Naive B cell (primary cell): Measurements from ENCODE around the gene SPDYE16. TPM values are rescaled to one million over a fixed set of nuclear protein-coding genes. Genes with fewer than 3 reads are reported as not detected.
"Not testable (repeated sequence)": the region's sequence is repeated elsewhere in the genome, so short reads cannot be mapped to it uniquely, and the experiment has no call there.

Experiments
- ATAC-seq, 2 donors: fragments of 150-1000 bp; cut with Tn5 transposase; 2 replicates each; pipeline ENCODE4 v1.10.0; 2021; ENCODE audit warnings: low read depth in 2 of 2, mild to moderate bottlenecking in 2 of 2, moderate library complexity in 2 of 2
- DNase-seq: peaks from one replicate; pipeline ENCODE4 v3.0.0; 2022
- H3K27ac Mint-ChIP-seq, 6 donors: one replicate each; pipeline ENCODE4 v1.8.0; 2020 to 2022; ENCODE audit warnings: mild to moderate bottlenecking in 6 of 6, mixed read lengths in 6 of 6, moderate library complexity in 5 of 6, inconsistent platforms in 2 of 6
- H3K27me3 Mint-ChIP-seq, 3 donors: one replicate each; pipeline ENCODE4 v1.8.0; 2021 to 2022; ENCODE audit warnings: mixed read lengths in 3 of 3, mild to moderate bottlenecking in 1 of 3
- H3K36me3 Mint-ChIP-seq, 2 donors: one replicate each; pipeline ENCODE4 v1.8.0; 2020 to 2022; ENCODE audit warnings: mixed read lengths in 2 of 2, inconsistent platforms in 1 of 2, mild to moderate bottlenecking in 1 of 2
- H3K4me1 Mint-ChIP-seq, 3 donors: one replicate each; pipeline ENCODE4 v1.8.0; 2020 to 2022; ENCODE audit warnings: mixed read lengths in 3 of 3, inconsistent platforms in 1 of 3, mild to moderate bottlenecking in 1 of 3, moderate library complexity in 1 of 3
- H3K4me3 Mint-ChIP-seq, 8 donors: one replicate each; pipeline ENCODE4 v1.8.0; 2020 to 2022; ENCODE audit warnings: mild to moderate bottlenecking in 8 of 8, mixed read lengths in 8 of 8, moderate library complexity in 8 of 8, inconsistent platforms in 2 of 8
- H3K9me3 Mint-ChIP-seq, 7 donors: one replicate each; pipeline ENCODE4 v1.8.0; 2020 to 2022; ENCODE audit warnings: mixed read lengths in 7 of 7, mild to moderate bottlenecking in 5 of 7, inconsistent platforms in 2 of 7, moderate library complexity in 1 of 7
- polyA plus RNA-seq, 6 donors: library from polyadenylated mRNA; unstranded; fragments of 300-500 nt; fragmentation: Illumina TruSeq; gene quantifications; one replicate each; pipeline ENCODE4 v1.2.3, GENCODE V29; 2021; ENCODE audit warnings: low read depth in 6 of 6

SPDYE16 gene
- polyA plus RNA-seq, 6 donors from 2014 or later = 0.08 to 0.15 (median 0.09) TPM; not detected in 3

DNA sequence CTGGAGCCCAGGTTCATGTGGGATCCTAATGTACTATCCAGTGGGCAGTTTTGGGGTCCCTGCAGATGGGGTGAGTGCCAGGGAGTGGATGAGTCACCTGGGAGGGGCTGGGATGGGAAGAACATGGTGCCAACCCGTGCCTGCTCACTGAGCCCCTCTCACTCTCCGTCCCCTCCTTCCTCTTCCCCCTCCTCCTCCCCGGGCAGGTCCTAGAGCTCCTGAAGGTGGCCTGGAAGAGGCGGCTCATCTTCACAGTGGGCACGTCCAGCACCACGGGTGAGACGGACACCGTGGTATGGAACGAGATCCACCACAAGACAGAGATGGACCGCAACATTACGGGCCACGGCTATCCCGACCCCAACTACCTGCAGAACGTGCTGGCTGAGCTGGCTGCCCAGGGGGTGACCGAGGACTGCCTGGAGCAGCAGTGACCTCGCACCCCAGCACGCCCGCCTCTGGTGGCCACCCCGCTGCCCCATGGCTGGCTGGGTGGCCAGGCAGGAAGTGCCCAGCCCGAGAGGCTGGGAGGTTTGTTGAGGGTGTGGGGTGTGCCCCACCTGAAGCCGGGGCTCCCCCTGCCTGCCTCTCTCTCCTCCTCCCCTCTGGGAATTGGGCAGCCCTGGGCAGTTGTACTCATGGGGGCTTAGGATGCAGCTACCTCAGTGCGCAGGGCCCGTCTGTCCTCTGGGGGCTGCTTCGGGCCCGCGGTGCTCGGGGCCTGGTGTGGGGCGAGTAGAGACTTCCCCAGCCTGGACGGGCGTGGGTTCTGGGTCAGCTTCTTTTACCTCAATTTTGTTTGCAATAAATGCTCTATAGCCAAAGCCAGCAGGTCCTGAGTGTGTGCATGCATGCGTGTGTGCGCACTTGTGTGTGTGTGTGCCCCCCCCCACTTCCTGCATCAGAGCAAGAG, 37.7 kb downstream of the SPDYE16 start:
- peaks cover 0 to 4% (median 0%) of the 10 kb centered on the region in 3 donors for H3K4me1 Mint-ChIP-seq
- H3K4me3 Mint-ChIP-seq = peak overlapping the region in 1 of 8 donors; percentile 35

DNA sequence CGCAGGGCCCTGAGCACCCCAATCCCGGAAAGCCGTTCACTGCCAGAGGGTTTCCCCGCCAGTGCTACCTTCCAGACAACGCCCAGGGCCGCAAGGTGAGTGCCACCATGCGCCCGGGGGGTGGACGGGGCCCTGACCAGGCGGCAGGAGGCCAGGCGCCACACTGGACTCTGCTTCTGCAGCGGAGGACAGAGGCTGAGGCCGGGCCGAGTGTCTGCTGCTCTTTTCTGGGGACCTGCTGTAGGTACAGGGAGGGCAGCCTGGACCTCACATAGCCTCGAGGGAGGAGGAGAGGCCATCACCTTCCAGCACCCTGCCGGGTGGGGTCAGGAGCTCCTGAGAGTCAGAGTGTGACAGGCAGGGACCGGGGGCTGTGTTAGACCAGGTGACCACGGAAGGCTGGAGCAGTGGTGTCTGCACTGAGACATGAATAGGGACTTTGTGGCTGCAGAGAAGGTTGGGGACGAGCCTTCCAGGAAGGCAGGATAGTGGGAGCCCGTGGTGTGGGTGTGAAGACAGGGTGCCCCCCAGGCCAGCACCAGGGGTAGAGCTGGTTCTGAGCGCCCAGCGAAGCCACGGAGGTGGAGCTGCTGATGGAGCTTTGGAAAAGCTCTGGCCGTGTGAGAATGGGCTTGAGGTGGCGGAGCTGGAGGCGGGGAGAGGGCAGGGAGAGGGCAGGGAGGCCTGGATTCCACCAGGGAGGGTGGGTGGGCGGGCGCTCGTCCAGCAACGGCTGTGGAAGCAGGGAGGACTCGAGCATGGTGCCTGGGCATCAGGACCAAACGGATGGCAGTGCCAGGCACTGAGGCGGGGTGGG, 38.5 kb downstream of the SPDYE16 start:
- H3K9me3 Mint-ChIP-seq, ATAC-seq, H3K36me3 Mint-ChIP-seq, H3K27me3 Mint-ChIP-seq, H3K4me3 Mint-ChIP-seq, H3K4me1 Mint-ChIP-seq, DNase-seq: not testable (repeated sequence)
- H3K27ac Mint-ChIP-seq = peak overlapping the region in 1 of 6 donors; percentile 81

More for the DNA sequence above, 37.7 kb downstream of the SPDYE16 start:
- Mint-ChIP-seq H3K36me3 (no peaks in the 10 kb centered on the region), H3K9me3 (no peaks in the 10 kb centered on the region), H3K27ac (peak overlapping the region in 1 of 6 donors; percentile 11), H3K27me3 (no peaks in the 10 kb centered on the region)
- DNase-seq (no peak), ATAC-seq (no peak)

DNA sequence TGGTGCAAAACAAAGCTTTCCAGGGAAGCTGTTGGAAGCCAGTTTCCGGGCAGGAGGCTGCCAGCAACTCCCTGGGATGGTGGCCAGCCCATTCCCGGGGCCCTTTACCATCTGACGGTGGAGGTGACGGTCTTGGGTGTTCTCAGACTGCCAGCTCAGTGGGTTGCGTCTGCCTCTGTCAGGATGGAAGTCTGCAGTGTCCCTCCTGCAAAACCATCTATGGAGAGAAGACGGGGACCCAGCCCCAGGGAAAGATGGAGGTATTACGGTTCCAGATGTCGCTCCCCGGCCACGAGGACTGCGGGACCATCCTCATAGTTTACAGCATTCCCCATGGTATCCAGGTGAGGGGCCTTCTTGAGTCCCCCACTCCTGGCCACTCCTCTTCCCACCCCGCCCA, 39.9 kb downstream of the SPDYE16 start:
- H3K27me3 Mint-ChIP-seq, H3K9me3 Mint-ChIP-seq, H3K27ac Mint-ChIP-seq, ATAC-seq, H3K36me3 Mint-ChIP-seq, H3K4me3 Mint-ChIP-seq, H3K4me1 Mint-ChIP-seq, DNase-seq: not testable (repeated sequence)

DNA sequence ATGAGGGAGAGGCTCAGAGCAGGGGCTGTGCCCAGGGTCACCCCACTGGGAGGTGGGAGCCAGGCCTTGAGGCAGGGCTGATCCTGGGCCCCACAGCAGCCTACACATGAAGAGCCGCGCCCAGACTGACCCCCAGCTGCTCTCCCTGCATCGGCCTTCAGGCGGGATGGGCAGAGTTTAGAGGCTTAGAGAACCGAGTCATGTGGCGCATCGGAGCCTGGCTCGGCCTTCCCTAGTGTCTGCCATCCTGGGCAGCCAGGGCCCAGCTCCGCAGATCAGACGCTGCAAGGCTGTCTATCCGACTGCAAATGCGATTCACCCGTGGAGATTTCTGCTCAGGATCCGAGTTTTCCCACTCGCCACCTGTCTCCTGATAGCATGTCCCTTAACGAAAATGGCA, 40.3 kb downstream of the SPDYE16 start:
- not testable (repeated sequence) for DNase-seq, H3K4me3 Mint-ChIP-seq

DNA sequence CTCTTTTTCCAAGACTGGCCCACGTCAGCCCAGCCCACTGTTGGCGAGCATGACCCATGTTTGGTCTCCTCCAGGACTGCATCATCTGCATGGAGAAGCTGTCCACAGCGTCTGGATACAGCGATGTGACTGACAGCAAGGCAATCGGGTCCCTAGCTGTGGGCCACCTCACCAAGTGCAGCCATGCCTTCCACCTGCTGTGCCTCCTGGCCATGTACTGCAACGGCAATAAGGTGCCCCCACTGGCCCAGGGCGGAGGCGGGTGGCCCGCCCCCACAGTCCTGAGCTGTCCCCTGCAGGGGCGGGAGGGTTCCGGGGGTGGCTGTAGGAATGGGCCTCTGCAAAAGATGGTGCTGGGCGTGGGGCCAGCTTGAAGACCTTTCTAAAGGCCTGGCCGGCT, 40.9 kb downstream of the SPDYE16 start:
- DNase-seq, H3K27ac Mint-ChIP-seq, H3K4me1 Mint-ChIP-seq, H3K36me3 Mint-ChIP-seq, ATAC-seq, H3K9me3 Mint-ChIP-seq, H3K4me3 Mint-ChIP-seq, H3K27me3 Mint-ChIP-seq: not testable (repeated sequence)

More for the DNA sequence above, 40.3 kb downstream of the SPDYE16 start:
- not testable (repeated sequence) for H3K27me3 Mint-ChIP-seq, ATAC-seq, H3K36me3 Mint-ChIP-seq, H3K4me1 Mint-ChIP-seq, H3K27ac Mint-ChIP-seq, H3K9me3 Mint-ChIP-seq

DNA sequence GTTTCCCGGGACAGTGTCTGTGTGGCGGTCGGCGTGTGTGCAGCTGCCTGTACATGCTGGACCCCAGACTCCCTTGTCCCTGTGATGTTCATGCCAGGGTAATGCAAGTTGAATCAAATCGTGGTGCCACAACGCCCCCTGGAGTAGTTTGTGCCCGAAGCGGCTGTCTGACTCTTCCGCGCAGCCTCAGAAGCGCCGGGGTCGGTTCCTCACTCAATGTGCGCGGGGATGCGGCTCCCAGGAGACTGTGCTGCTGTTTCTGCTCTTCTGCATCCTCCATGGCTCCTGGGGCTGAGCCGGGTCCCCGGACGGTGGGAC, 43.2 kb downstream of the SPDYE16 start:
- H3K27ac Mint-ChIP-seq, H3K4me3 Mint-ChIP-seq, H3K4me1 Mint-ChIP-seq, H3K27me3 Mint-ChIP-seq, H3K36me3 Mint-ChIP-seq, H3K9me3 Mint-ChIP-seq, DNase-seq: not testable (repeated sequence)
- ATAC-seq = peak; percentile 82 to 90

DNA sequence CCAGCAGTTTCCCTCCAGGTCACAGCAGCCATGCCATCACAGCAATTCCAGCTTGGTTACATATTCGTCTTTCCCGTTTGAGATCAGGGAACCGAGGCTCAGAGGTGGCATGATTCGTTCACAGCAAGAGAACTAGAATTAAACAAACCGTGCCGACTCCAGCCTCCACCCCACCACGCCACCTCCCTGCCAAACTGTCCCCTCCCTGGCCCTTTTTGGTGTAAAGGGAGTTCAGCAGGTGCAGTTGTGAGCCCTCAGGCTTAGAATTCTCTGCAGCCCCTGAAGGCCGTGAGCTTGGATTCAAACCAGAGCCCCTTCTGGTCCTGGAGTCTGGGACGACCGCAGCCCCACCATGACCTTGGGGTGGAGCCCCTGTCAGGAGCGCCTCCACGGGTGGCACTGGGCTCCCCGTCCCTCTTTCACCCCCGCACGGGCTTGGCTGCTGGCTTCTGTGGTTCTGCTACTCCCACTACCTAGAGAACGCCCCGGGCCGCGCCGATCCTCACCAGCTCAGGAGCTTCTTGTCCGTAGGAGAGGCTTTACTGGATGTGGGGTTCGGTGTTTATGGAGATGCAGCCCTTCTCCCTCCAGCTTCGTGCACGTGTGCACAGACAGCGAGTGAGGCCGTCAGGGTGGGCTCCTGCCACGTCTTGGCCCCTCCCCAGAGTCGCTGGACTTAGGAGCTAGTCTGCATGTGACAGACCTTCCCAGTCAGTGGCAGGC, 43.7 kb downstream of the SPDYE16 start:
- DNase-seq, H3K36me3 Mint-ChIP-seq, H3K27ac Mint-ChIP-seq, H3K4me1 Mint-ChIP-seq, H3K9me3 Mint-ChIP-seq, H3K4me3 Mint-ChIP-seq, H3K27me3 Mint-ChIP-seq, ATAC-seq: not testable (repeated sequence)

DNA sequence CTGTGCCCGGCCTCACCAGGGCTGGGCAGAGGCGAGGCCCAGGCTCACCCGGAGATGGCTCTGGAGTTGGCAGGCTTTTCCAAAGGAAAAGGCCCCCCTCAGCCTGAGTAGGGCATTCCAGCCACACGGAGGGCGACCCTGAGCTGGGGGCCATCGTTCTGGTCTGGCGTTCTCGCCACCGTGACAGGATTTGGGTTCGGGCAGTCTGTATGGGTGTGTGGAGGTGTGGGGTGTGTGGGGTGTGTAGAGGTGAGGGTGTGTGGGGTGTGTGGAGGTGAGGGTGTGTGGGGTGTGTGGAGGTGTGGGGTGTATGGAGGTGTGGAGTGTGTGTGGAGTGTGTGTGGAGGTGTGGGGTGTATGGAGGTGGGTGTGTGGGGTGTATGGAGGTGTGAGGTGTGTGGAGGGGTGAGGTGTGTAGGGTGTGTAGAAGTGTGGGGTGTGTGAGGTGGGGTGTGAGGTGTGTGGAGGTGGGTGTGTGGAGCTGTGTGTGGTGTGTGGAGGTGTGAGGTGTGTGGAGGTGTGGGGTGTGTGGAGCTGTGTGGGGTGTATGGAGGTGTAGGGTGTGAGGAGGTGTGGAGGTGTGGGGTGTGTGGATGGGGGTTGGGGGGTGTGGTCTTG, 44.4 kb downstream of the SPDYE16 start:
- not testable (repeated sequence) for ATAC-seq, H3K27me3 Mint-ChIP-seq, H3K27ac Mint-ChIP-seq, H3K4me3 Mint-ChIP-seq, DNase-seq, H3K9me3 Mint-ChIP-seq, H3K36me3 Mint-ChIP-seq, H3K4me1 Mint-ChIP-seq

DNA sequence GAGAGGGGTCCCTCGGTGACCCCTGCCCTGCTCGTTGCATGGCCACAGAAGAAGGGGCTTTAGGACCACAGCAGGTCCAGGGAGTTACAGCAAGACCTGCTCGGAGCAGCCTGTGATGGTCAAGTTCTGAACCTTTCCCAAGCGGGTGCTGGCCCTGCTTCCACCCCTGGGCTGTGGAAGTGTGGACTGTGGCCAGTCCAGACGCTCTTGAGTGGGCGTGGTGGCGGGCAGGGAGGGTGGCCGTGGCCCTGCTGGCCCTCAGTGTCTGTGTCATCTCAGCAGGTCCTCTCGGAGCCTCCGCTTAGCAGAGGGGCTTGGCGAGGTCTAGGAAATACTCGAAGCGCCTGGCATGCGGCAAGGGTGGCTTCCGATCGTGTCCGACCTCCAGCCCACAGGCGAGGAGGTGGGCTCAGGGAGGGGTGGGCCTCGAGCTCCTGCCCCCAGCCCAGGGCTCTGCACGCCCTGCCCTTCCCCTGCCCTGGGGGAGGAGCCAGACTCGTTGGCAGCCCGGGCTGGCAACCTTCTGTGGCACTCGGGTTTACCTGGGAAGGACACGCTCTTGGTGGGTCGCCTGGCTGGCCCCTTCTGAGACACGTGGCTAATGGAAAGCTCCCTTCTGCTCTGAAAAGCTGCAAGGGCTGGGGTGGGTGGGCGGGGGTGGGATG, 45.0 kb downstream of the SPDYE16 start:
- not testable (repeated sequence) for H3K27ac Mint-ChIP-seq, DNase-seq, H3K27me3 Mint-ChIP-seq, H3K4me3 Mint-ChIP-seq, H3K36me3 Mint-ChIP-seq, ATAC-seq, H3K9me3 Mint-ChIP-seq, H3K4me1 Mint-ChIP-seq

DNA sequence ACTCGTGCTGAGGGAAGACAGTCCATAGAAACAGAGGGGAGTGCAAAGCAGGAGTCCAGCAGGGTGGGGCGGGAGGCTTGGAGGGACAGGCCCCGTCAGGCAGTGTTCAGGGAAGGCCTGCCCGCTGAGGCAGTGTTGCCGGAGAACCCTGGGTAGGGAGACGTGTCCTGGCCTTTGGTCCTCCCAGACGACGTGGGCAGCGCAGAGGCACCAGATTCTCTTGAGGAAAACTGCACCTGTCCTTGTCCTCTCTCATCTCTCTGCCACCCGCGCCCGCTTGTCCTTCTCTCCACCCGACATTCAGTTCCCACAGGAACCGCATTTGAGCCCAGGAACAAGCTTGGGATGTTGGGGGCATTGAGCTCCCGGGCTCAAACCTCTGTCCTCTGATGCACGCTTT, 47.4 kb downstream of the SPDYE16 start:
- not testable (repeated sequence) for H3K36me3 Mint-ChIP-seq, ATAC-seq, H3K4me1 Mint-ChIP-seq, H3K4me3 Mint-ChIP-seq, DNase-seq, H3K9me3 Mint-ChIP-seq, H3K27ac Mint-ChIP-seq, H3K27me3 Mint-ChIP-seq

DNA sequence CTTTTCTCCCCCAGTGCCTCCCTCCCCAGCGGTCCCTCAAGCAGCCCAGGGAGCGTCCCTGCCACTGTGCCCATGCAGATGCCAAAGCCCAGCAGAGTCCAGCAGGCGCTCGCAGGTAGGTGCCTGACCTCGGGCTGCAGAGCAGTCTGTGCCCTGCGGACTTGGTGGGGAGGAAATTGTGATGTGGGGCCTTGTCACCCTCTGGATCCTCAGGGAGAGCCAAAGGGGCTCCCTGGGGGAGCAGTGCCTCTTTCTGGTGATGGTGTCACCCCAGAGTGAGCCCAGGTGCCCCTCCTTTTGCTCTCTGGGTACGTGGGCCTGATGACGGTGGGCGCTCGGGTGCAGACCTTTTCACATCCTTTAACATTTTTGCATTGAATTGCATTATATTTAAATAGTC, 51.0 kb downstream of the SPDYE16 start:
- H3K9me3 Mint-ChIP-seq, H3K36me3 Mint-ChIP-seq, H3K27me3 Mint-ChIP-seq, DNase-seq, H3K4me3 Mint-ChIP-seq, ATAC-seq, H3K4me1 Mint-ChIP-seq: not testable (repeated sequence)
- H3K27ac Mint-ChIP-seq = peak overlapping the region in 1 of 6 donors; percentile 74

DNA sequence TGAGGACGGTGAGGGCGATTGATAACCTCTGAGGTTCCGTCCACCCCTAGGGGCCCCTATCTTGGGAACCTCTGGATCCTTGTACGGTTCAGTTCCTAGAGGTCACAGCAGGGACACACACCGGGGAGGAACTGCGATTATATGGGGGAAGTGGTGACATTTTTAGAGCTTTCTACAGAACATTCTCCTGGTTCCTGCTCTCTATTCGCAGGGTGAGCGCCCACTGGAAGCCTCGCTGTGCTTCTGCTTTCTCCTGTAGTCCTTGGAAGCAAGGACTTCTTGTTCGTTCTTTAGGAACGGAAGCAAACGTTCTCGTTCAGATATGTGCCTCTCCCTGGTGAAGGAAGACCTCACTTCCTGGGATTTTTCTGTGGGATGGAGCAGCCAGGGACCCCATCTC, 55.1 kb downstream of the SPDYE16 start:
- not testable (repeated sequence) for H3K4me3 Mint-ChIP-seq, H3K9me3 Mint-ChIP-seq, ATAC-seq, DNase-seq, H3K36me3 Mint-ChIP-seq, H3K4me1 Mint-ChIP-seq, H3K27me3 Mint-ChIP-seq
- peak overlapping the region in 1 of 6 donors; percentile 51 for H3K27ac Mint-ChIP-seq

DNA sequence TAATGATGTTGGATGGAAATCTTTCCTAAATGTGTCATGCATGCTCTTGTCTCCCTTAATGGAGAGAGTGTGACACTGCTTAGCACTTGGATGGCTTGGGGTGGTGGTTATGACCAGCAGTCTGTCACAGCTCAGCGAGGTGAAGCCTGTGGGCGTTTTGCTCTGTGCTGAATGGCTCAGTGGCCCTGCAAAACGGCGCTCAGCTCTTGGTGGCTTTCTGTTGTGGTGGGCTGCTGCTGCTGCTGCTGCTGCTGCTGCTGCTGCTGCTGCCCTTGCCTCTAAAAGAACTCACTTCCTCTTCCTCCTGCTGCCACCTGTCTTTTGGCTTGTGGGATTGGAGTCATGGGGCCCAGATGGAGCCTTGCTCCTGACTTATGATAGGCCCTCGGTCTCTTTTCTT, 56.5 kb downstream of the SPDYE16 start:
- not testable (repeated sequence) for H3K27me3 Mint-ChIP-seq, H3K4me1 Mint-ChIP-seq, H3K9me3 Mint-ChIP-seq, H3K36me3 Mint-ChIP-seq
- Mint-ChIP-seq H3K4me3 (peak overlapping the region in 4 of 8 donors; percentile 15 to 83 (median 52)), H3K27ac (peak overlapping the region in 5 of 6 donors; percentile 36 to 92 (median 85))
- DNase-seq (peak; percentile 43), ATAC-seq (peak; percentile 96 to 97)
